ENCODE measurements around the gene SH2D4B. TPM values are rescaled to one million over a fixed set of nuclear protein-coding genes. Genes with fewer than 3 reads are reported as not detected.
A peak's percentile ranks its signal among the peaks of the same experiment; 100 is the strongest.
"Not testable (repeated sequence)": the region's sequence is repeated elsewhere in the genome, so short reads cannot be mapped to it uniquely, and the experiment has no call there.

SH2D4B gene
- total RNA-seq, 1 donor from 2014 or later, result not detected

GRCh38 chr10:80538481-80539185 is 931 bp downstream of the SH2D4B start:
- ATAC-seq (no peak), DNase-seq (no peak)
- intact Hi-C loops (cut with micrococcal nuclease), result no loop called here

GRCh38 chr10:80539421-80540031 is 1.8 kb downstream of the SH2D4B start:
- intact Hi-C loops (cut with micrococcal nuclease), result no loop called here
- DNase-seq (no peak), ATAC-seq (no peak)

- intact Hi-C loops (cut with micrococcal nuclease), result no loop called here
- no peak for ATAC-seq
- DNase-seq, result no peak
Measured at GRCh38 chr10:80540136-80540535, 2.4 kb downstream of the SH2D4B start.

- intact Hi-C loops (cut with micrococcal nuclease), result no loop called here
- DNase-seq (no peak), ATAC-seq (no peak)
Measured at GRCh38 chr10:80540618-80540980, 2.9 kb downstream of the SH2D4B start.

- ATAC-seq (peak; percentile 83), DNase-seq (no peak)
- intact Hi-C loops (cut with micrococcal nuclease), result no loop called here
Measured at GRCh38 chr10:80540981-80541750, 3.5 kb downstream of the SH2D4B start.

GRCh38 chr10:80542053-80542452 is 4.4 kb downstream of the SH2D4B start:
- DNase-seq (no peak), ATAC-seq (no peak)
- intact Hi-C loops (cut with micrococcal nuclease), result no loop called here

GRCh38 chr10:80542652-80543318 is 5.1 kb downstream of the SH2D4B start:
- DNase-seq (no peak), ATAC-seq (no peak)
- intact Hi-C loops (cut with micrococcal nuclease), result no loop called here

GRCh38 chr10:80543319-80543672 is 5.6 kb downstream of the SH2D4B start:
- ATAC-seq; DNase-seq; intact Hi-C loops (cut with micrococcal nuclease): not testable (repeated sequence)

GRCh38 chr10:80544316-80544953 is 6.7 kb downstream of the SH2D4B start:
- intact Hi-C loops (cut with micrococcal nuclease), result no loop called here
- DNase-seq, result no peak

GRCh38 chr10:80545258-80545881 is 7.7 kb downstream of the SH2D4B start:
- intact Hi-C loops (cut with micrococcal nuclease), result no loop called here
- no peak for DNase-seq
- no peak for ATAC-seq

More at GRCh38 chr10:80544316-80544953, 6.7 kb downstream of the SH2D4B start:
- ATAC-seq, result no peak

- ATAC-seq (peak; percentile 87), DNase-seq (peak; percentile 40)
- intact Hi-C loops (cut with micrococcal nuclease), result no loop called here
Measured at GRCh38 chr10:80552151-80552646, 14.5 kb downstream of the SH2D4B start.

- no peak for DNase-seq
- intact Hi-C loops (cut with micrococcal nuclease), result no loop called here
- no peak for ATAC-seq
Measured at GRCh38 chr10:80553436-80553835, 15.7 kb downstream of the SH2D4B start.

GRCh38 chr10:80554050-80554449 is 16.3 kb downstream of the SH2D4B start:
- intact Hi-C loops (cut with micrococcal nuclease), result no loop called here
- DNase-seq (no peak), ATAC-seq (no peak)

GRCh38 chr10:80555415-80555814 is 17.7 kb downstream of the SH2D4B start:
- ATAC-seq, result no peak
- intact Hi-C loops (cut with micrococcal nuclease), result no loop called here
- no peak for DNase-seq

GRCh38 chr10:80561950-80562349 is 24.2 kb downstream of the SH2D4B start:
- ATAC-seq, result no peak

GRCh38 chr10:80567292-80567691 is 29.6 kb downstream of the SH2D4B start:
- intact Hi-C loops (cut with micrococcal nuclease), result no loop called here
- ATAC-seq (no peak), DNase-seq (no peak)

More at GRCh38 chr10:80561950-80562349, 24.2 kb downstream of the SH2D4B start:
- DNase-seq, result no peak
- intact Hi-C loops (cut with micrococcal nuclease), result no loop called here

- intact Hi-C loops (cut with micrococcal nuclease), result no loop called here
- ATAC-seq (no peak), DNase-seq (no peak)
Measured at GRCh38 chr10:80569131-80569895, 31.6 kb downstream of the SH2D4B start.

GRCh38 chr10:80571352-80571751 is 33.6 kb downstream of the SH2D4B start:
- no peak for ATAC-seq
- DNase-seq, result no peak
- intact Hi-C loops (cut with micrococcal nuclease), result no loop called here
